GM12873 (cell line): ENCODE data around the gene DYSF.
A peak's percentile ranks its signal among the peaks of the same experiment; 100 is the strongest.

ENCODE experiments used
- TF ChIP-seq, protein P1 (sequence below): IDR thresholded peaks from 2 replicates; pipeline ENCODE4 v1.5.1; 2012; ENCODE audit warnings: low read depth, mild to moderate bottlenecking, moderate library complexity, low read length, control low read depth; ENCODE audit not compliant: insufficient read depth; ENCODE audit errors: missing control alignments

DYSF gene

DNA sequence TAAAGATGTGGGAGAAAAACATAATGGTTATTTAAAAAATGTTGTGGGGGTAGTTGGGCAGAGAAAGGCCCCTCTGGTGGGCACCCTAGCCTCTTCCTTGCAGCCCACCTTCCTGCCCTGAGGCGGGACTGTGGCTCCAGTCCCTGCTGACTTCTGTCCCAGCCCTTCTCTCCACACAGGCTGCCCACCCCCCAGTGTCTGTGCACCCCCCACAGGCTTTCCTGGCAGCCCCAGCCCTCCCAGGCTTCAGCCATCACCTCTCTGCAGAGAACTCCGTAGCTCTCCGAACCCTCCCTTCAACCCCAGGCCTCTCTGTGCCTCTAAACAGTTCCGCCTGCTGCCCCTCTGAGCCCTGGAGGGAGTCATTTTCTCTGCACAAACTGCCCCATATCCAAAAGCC, 75.4 kb downstream of the DYSF start:
- TF ChIP-seq, protein P1, sequence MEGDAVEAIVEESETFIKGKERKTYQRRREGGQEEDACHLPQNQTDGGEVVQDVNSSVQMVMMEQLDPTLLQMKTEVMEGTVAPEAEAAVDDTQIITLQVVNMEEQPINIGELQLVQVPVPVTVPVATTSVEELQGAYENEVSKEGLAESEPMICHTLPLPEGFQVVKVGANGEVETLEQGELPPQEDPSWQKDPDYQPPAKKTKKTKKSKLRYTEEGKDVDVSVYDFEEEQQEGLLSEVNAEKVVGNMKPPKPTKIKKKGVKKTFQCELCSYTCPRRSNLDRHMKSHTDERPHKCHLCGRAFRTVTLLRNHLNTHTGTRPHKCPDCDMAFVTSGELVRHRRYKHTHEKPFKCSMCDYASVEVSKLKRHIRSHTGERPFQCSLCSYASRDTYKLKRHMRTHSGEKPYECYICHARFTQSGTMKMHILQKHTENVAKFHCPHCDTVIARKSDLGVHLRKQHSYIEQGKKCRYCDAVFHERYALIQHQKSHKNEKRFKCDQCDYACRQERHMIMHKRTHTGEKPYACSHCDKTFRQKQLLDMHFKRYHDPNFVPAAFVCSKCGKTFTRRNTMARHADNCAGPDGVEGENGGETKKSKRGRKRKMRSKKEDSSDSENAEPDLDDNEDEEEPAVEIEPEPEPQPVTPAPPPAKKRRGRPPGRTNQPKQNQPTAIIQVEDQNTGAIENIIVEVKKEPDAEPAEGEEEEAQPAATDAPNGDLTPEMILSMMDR = no peak

DNA sequence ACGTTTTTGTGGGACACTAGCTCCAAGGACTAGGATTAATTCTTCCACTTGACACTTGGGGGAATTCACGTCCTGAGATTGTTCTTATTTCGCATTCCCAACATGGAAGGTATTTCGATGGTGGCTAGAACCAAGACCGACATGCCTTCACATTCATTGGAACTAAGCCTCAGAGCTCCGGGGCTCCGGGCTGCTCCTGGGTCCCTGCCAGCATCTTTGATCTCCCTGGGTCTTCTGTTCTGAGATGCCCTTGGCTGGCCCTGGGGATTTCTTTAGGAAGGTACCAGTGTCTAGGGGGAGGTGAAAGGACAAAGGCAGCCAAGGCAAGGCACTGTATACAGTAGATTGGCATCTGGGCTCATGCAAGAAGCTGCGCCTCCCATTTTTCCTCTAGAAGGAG, 76.8 kb downstream of the DYSF start:
- TF ChIP-seq, protein P1 = no peak

DNA sequence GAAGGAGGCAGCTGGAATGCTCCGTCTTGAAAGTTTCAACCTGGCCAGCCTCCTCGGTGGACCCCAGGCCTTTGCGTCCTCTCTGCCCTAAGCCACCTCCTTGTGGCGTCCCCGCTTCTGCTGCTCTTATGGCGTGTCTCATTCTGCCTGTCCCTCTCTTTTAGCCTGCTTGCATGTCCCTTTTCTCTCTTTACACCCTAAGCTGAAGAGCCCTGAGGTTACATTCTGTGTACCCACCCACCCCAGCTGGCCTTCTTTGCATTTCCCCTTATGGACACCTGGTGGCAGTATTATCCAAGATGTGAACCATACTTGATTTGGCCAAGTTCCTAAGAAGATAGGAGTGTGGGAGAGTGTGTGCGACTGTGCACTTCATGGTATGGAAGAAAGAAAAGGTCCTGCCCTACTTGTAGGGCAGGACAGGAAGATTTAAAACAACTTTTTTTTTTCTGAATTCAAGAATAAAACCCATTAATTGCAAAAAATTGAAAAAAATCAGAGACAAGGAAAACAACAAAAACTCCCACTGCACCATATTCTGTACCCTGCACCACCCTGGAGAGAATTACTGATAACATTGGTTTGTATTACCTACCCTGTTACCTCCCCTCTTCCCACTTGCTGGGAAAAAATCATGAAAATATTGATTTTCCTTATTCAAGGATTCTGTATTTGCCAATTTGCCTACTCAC, 77.4 kb downstream of the DYSF start:
- TF ChIP-seq, protein P1 = peak; percentile 61

DNA sequence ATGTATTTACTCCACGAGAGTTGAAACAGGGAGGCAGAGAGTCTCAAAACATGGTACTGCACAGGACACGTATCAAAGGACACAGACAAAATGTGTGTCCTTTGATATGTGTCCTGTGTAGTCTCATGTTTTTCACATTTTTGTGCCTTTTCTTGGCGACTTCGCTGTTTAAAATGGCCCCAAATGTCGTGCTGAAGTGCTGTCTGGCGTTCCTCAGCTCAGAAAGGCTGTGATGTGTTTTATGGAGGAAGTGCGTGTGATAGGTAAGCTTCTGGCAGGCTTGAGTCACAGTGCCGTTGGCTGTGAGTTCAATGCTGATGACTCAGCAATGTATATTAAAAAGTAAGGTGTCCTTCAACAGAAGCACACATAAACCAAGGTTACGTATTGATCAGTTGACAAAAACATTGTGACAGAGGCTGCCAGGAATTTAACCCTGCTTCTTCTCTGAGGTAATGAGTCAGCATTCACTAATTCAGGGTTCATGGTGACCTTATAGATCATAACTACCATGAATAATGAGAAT, 78.2 kb downstream of the DYSF start:
- TF ChIP-seq, protein P1 = no peak

DNA sequence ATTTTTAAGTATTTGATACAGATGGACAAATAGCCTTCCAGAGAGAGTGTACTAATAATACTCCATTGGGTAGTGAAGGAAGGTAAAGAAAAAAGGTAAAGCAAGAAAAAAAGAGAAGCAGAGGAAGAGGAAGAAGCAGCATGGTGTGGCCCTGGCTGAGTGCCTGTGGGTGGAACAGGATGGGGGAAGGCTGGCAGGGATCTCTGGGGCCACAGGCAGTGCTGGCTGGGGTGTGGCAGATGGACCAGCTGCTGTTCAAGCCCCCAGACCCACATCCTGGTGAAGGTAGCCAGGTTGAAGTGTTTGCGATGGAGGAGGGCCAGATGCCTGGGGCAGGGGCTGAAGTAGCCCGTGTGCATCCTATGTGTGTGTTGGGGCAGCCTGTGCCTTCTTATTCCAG, 79.0 kb downstream of the DYSF start:
- TF ChIP-seq, protein P1 = no peak

DNA sequence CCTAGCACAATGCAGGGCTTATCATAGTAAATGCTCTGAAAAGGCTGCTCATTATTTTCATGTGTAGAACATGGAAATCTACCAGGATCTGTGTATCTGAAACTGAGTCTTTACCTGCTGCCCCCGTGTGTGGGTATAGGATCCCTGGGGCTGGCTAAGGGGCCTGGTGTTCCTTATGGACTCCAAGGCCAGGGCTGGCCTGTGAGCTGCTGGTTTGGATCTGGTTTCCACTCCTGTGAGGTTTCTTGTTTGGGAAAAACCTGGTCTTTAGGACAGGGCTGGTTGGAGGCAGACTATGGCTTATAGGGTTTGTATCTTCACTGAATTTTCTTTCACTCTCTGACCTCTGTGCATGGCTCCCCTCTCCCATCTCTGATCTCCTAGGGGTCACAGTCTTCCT, 80.8 kb downstream of the DYSF start:
- TF ChIP-seq, protein P1 = no peak

DNA sequence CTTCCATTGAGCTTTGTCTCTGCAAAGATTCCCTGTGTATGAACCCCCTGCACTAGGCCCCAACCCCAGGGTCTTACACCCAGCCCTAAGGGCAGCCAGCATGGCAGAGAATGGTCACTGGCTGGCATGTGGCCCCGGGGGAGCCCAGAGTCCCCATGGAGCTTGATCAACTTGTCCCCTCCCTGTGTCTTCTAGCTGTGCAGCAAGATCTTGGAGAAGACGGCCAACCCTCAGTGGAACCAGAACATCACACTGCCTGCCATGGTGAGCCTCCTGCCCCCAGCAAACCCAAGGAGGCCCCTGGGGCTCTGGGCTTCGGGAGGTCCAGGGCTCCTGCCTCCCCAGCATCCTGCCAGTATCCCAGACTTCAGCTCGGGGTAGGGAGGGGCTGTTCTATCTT, 81.5 kb downstream of the DYSF start:
- TF ChIP-seq, protein P1 = no peak
